ENCODE results near the gene BBOF1. TPM values are rescaled to one million over a fixed set of nuclear protein-coding genes. Genes with fewer than 3 reads are reported as not detected.

BBOF1 gene, protein sequence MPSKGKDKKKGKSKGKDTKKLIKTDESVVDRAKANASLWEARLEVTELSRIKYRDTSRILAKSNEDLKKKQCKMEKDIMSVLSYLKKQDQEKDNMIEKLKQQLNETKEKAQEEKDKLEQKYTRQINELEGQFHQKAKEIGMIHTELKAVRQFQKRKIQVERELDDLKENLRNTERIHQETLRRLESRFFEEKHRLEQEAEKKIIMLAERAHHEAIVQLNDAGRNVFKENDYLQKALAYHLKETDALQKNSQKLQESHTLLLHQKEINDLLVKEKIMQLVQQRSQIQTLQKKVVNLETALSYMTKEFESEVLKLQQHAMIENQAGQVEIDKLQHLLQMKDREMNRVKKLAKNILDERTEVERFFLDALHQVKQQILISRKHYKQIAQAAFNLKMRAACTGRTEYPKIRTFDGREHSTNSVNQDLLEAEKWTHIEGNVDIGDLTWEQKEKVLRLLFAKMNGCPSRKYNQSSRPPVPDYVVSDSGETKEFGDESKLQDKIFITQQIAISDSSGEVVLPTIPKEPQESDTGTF
- 10 to 100 TPM in 1 of 4 donors, 1 to 10 TPM in 3; 3.7 to 22.8 (median 6.2) TPM for total RNA-seq

DNA sequence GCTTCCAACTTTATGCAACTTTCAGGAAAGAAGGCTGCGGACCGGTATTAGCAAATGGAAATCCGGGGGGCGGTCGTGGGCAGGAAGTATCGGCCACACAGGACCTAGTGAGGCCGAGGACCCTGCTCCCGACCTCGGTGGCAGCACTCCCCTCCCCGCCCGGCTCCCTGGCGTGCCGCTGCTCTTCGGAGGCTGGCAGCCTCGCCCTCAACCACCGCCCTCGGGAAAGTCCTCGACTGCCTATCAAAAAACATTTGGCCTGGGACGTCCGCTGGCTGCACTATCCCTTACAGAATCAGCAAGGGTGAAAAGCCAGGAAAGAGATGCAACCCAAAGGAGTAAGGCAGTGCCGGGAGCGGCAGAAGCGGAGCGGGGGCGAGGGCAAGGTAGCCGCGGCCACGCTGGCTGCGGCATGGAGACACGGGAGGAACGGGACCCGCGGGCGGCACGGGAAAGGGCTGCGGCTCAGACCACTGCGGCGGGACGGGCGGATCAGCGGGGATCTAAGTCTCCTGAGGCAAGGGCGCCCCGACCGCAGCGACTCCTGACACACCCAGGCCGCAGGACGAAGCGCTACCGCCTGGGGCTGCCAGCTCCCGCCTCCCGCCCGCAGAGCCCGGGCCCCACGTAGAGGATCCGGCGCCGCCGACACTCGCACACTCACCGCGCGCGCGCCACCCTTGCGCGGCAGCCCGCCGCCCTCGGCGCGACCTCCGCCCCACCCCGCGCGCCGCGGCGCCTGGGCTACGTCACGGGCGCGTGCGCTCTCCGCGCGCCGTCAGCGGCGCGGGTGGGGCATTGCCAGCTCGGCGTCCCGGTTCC, at the start of gene BBOF1, which contains the start of gene ENTPD5:
Gene BBOF1, plus strand, starts transcription at position 764 of the 822 bp plus-strand sequence. CDS start 130 bp downstream, outside the sequence.
Gene ENTPD5, minus strand, starts transcription at position 703 of the 822 bp plus-strand sequence. CDS start 31,186 bp downstream, outside the sequence.
- H3K36me3 ChIP-seq: peaks cover 0 to 12% (median 0%) of the 10 kb centered on the region in 3 donors
- H3K27ac ChIP-seq: peak within 1 kb of the TSS; percentile 89 to 100 (median 96)
- TF ChIP-seq POLR2A (IDR thresholded peaks at IDR 0.05) (peak; percentile 88 to 90), EP300 (IDR thresholded peaks at IDR 0.05) (peak in 1 of 2 donors; percentile 82)
- TF ChIP-seq, protein P1, sequence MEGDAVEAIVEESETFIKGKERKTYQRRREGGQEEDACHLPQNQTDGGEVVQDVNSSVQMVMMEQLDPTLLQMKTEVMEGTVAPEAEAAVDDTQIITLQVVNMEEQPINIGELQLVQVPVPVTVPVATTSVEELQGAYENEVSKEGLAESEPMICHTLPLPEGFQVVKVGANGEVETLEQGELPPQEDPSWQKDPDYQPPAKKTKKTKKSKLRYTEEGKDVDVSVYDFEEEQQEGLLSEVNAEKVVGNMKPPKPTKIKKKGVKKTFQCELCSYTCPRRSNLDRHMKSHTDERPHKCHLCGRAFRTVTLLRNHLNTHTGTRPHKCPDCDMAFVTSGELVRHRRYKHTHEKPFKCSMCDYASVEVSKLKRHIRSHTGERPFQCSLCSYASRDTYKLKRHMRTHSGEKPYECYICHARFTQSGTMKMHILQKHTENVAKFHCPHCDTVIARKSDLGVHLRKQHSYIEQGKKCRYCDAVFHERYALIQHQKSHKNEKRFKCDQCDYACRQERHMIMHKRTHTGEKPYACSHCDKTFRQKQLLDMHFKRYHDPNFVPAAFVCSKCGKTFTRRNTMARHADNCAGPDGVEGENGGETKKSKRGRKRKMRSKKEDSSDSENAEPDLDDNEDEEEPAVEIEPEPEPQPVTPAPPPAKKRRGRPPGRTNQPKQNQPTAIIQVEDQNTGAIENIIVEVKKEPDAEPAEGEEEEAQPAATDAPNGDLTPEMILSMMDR (IDR thresholded peaks at IDR 0.05): peak in 3 of 5 experiments; percentile 5 to 63 (median 43)
- H3K27me3 ChIP-seq: no peaks in the 10 kb centered on the region
- peak; percentile 72 to 76 for DNase-seq (ENCODE audit: low spot score in 2 of 2)
- H3K9me3 ChIP-seq: no peaks in the 10 kb centered on the region
- peaks cover 0 to 20% (median 6%) of the 10 kb centered on the region in 4 donors for H3K4me1 ChIP-seq
- WGBS, 2 donors: 0% methylated on average over 46 to 60 of the region's 93 CpGs
- peak within 1 kb of the TSS; percentile 73 to 99 (median 86) for H3K4me3 ChIP-seq

DNA sequence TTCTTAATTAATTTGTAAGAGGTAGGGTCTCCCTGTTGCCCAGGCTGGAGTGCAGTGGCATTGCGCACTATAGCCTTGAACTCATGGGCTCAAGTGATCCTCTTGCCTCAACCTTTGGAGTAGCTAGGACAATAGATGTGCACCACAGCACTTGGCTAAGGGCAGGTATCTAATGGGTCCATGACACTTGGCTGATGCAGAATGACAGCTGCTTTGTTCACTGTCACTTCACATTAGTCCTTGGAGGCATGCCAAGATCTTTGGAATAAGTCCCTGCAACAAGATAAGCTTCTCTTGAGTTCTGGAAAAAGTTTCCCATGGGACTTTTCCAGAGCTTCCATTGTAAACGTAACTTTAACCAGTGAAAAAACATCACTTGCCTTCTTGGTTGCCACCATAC, 45.7 kb upstream of the BBOF1 start:
- no peaks in the 10 kb centered on the region for H3K9me3 ChIP-seq
- no peak overlapping the region for H3K4me3 ChIP-seq
- WGBS, 2 donors: 62 to 65% methylated on average over 2 of the region's 2 CpGs
- no peak overlapping the region for H3K27ac ChIP-seq
- TF ChIP-seq POLR2A (IDR thresholded peaks at IDR 0.05) (no peak), EP300 (IDR thresholded peaks at IDR 0.05) (no peak)
- TF ChIP-seq, protein P1 (IDR thresholded peaks at IDR 0.05): no peak
- no peaks in the 10 kb centered on the region for H3K4me1 ChIP-seq
- no peak for DNase-seq (ENCODE audit: low spot score in 2 of 2)
- H3K36me3 ChIP-seq: peaks cover 3 to 92% (median 5%) of the 10 kb centered on the region in 3 donors
- no peaks in the 10 kb centered on the region for H3K27me3 ChIP-seq

DNA sequence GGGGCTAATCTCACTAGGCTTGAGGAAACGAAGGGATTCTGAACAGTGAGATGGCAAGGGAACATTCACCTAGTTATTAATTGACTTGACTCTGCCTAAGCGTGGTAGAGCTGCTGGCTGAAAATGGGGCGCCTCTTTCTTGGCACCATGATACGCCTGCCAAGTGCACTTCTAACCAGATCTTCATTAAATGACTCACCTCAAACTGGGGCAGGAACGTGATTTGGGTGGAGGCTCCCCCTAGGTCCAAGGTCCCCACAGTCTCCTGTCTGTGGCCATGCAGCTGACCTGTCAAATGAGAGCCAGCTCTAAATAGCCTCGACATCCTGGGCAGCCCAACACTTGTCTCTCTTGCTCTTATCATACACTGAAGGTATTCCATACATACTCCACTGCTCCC, 43.0 kb upstream of the BBOF1 start:
- no peak for DNase-seq (ENCODE audit: low spot score in 2 of 2)
- no peaks in the 10 kb centered on the region for H3K9me3 ChIP-seq
- WGBS, 2 donors: 88 to 95% methylated on average over 6 of the region's 6 CpGs
- no peaks in the 10 kb centered on the region for H3K27me3 ChIP-seq
- no peak overlapping the region for H3K27ac ChIP-seq
- H3K4me3 ChIP-seq: no peak overlapping the region
- H3K36me3 ChIP-seq: peaks cover 0 to 81% (median 0%) of the 10 kb centered on the region in 3 donors
- no peak for TF ChIP-seq POLR2A (IDR thresholded peaks at IDR 0.05)
- TF ChIP-seq, protein P1 (IDR thresholded peaks at IDR 0.05): no peak
- TF ChIP-seq EP300 (IDR thresholded peaks at IDR 0.05): no peak
- no peaks in the 10 kb centered on the region for H3K4me1 ChIP-seq

DNA sequence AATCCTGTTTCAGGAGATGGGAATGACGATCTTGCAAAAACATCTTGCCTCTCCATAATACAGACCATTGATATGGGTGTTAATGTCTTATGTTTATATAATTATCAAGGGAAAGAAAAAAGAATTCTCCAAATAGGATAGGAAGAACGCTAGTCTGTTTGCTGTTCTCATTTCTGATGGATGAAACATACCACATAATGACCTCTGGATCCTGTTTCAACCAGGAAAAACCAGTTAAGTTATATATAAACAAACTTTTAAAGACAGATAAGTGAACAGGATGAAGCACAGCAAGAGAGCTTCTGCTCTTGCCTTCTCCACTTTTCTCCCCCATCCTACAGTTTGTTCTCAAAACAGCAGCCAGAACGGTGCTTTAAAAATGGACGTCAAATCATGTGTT, 41.3 kb upstream of the BBOF1 start:
- Histone ChIP-seq H3K4me1 (no peaks in the 10 kb centered on the region), H3K9me3 (no peaks in the 10 kb centered on the region), H3K27ac (no peak overlapping the region), H3K36me3 (peaks cover 0 to 81% (median 0%) of the 10 kb centered on the region in 3 donors), H3K4me3 (no peak overlapping the region), H3K27me3 (no peaks in the 10 kb centered on the region)
- TF ChIP-seq, protein P1 (IDR thresholded peaks at IDR 0.05): no peak
- TF ChIP-seq EP300 (IDR thresholded peaks at IDR 0.05) (no peak), POLR2A (IDR thresholded peaks at IDR 0.05) (no peak)
- 58% methylated on average over 4 of the region's 4 CpGs for WGBS, 2 donors
- DNase-seq (ENCODE audit: low spot score in 2 of 2): no peak

Data from tibial nerve (tissue), 4 donors.